Stimulated activated CD8-positive, alpha-beta memory T cell treated with anti-CD3 and anti-CD28 coated beads, Interleukin-12 subunit alpha, Interleukin-12 subunit beta, amount 100 ng/mL, for 4 hours (primary cell): Measurements from ENCODE around the gene MAST3.

Experiments
- DNase-seq: peaks from one replicate; pipeline ENCODE4 v3.0.0-alpha.2; 2020; ENCODE audit warnings: low read depth

MAST3 gene

GRCh38 chr19:18112989-18113478, 15.5 kb downstream of the MAST3 start:
- DNase-seq, result peak; percentile 57

- no peak for DNase-seq
Measured at GRCh38 chr19:18113827-18114226, 16.2 kb downstream of the MAST3 start.

- DNase-seq, result no peak
Measured at GRCh38 chr19:18114483-18114882, 16.9 kb downstream of the MAST3 start.

- no peak for DNase-seq
Measured at GRCh38 chr19:18117364-18117691, 19.8 kb downstream of the MAST3 start.

- peak; percentile 96 for DNase-seq
Measured at GRCh38 chr19:18117692-18118378, 20.3 kb downstream of the MAST3 start.

- DNase-seq, result no peak
Measured at GRCh38 chr19:18118420-18119012, 20.9 kb downstream of the MAST3 start.

GRCh38 chr19:18119013-18119716, 21.6 kb downstream of the MAST3 start:
- peak; percentile 27 for DNase-seq

- DNase-seq, result peak; percentile 51
Measured at GRCh38 chr19:18119717-18120105, 22.1 kb downstream of the MAST3 start.

- DNase-seq, result no peak
Measured at GRCh38 chr19:18120127-18120526, 22.5 kb downstream of the MAST3 start.

GRCh38 chr19:18121166-18121565, 23.6 kb downstream of the MAST3 start:
- DNase-seq, result no peak

GRCh38 chr19:18122424-18122823, 24.8 kb downstream of the MAST3 start:
- no peak for DNase-seq

- DNase-seq, result no peak
Measured at GRCh38 chr19:18122860-18123795, 25.6 kb downstream of the MAST3 start.

- no peak for DNase-seq
Measured at GRCh38 chr19:18123819-18124218, 26.2 kb downstream of the MAST3 start.

- DNase-seq, result no peak
Measured at GRCh38 chr19:18126097-18126496, 28.5 kb downstream of the MAST3 start.

GRCh38 chr19:18128044-18128443, 30.5 kb downstream of the MAST3 start:
- no peak for DNase-seq

GRCh38 chr19:18128805-18129204, 31.2 kb downstream of the MAST3 start:
- no peak for DNase-seq

GRCh38 chr19:18130523-18131242, 33.1 kb downstream of the MAST3 start:
- no peak for DNase-seq

GRCh38 chr19:18131841-18132596, 34.4 kb downstream of the MAST3 start:
- DNase-seq, result no peak

GRCh38 chr19:18135712-18136584, 38.4 kb downstream of the MAST3 start:
- DNase-seq, result no peak

- DNase-seq, result no peak
Measured at GRCh38 chr19:18137242-18137641, 39.7 kb downstream of the MAST3 start.
